Activated CD4-positive, alpha-beta T cell treated with anti-CD3 and anti-CD28 coated beads for 1 hour (primary cell): ENCODE results near the gene KCNK1.
"Not testable (repeated sequence)": the region's sequence is repeated elsewhere in the genome, so short reads cannot be mapped to it uniquely, and the experiment has no call there.

Experiments
- DNase-seq: peaks from one replicate; pipeline ENCODE4 v3.0.0-alpha.2; 2020

KCNK1 gene

GRCh38 chr1:233670363-233670762 lies 56.5 kb downstream of the KCNK1 start:
- not testable (repeated sequence) for DNase-seq

DNA sequence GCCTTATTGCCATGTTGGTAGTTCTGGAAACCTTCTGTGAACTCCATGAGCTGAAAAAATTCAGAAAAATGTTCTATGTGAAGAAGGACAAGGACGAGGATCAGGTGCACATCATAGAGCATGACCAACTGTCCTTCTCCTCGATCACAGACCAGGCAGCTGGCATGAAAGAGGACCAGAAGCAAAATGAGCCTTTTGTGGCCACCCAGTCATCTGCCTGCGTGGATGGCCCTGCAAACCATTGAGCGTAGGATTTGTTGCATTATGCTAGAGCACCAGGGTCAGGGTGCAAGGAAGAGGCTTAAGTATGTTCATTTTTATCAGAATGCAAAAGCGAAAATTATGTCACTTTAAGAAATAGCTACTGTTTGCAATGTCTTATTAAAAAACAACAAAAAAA lies 57.4 kb downstream of the KCNK1 start:
- DNase-seq, result no peak

- no peak for DNase-seq
Observed at GRCh38 chr1:233672732-233673131, 58.8 kb downstream of the KCNK1 start.

DNA sequence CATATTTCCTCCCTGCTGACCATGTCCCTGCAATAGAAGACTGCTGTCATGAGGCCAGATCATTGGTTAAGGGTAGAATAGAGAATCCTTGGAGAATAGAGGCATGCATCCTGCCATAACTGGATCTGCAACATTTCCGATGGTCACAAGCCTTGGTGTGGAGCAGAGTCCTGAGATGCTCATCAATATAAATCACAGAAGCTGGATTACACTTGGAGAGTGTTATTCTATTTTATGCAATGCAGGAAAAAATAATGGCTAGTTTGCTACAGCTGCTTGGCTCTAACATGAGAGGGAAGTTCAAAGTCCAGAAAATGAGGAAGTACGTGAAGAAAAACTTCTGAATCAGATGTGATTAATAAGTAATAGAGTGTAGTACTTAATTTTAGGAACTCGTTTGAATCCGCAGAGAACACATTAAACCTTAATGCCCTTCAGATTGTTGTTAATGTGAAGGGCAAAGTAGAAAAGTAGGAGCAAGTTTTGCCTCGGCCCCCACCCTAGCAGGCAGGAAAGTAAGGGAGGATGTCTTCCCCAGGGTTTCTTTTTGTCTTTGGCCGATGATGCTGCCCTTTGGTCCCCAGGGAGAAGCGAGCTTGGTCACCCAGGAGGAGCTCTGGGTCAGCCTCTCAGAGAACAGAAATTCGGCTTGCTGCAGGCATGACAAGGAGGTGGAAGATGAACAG lies 59.5 kb downstream of the KCNK1 start:
- no peak for DNase-seq

- no peak for DNase-seq
Observed at GRCh38 chr1:233673947-233674431, 60.1 kb downstream of the KCNK1 start.

GRCh38 chr1:233675446-233675845 lies 61.5 kb downstream of the KCNK1 start:
- DNase-seq, result no peak

DNA sequence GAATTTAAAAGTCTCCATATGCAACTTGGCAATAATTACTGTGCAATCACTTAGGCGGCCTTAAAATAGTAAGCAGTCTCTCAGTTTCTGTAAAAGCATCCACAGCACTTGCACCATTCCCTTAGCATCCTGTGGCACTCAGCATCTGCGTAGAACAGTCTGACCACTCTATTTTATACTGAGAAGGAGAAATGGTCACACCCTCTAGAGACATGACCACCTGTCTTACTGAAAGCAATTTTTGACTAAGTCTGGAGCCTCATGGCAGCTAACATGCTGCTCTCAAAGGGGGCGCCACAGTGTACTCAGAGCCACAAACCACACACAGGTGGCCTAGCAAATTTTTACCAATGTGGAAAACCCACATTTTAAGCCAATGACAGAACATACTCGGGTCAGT lies 62.0 kb downstream of the KCNK1 start:
- DNase-seq, result no peak

DNA sequence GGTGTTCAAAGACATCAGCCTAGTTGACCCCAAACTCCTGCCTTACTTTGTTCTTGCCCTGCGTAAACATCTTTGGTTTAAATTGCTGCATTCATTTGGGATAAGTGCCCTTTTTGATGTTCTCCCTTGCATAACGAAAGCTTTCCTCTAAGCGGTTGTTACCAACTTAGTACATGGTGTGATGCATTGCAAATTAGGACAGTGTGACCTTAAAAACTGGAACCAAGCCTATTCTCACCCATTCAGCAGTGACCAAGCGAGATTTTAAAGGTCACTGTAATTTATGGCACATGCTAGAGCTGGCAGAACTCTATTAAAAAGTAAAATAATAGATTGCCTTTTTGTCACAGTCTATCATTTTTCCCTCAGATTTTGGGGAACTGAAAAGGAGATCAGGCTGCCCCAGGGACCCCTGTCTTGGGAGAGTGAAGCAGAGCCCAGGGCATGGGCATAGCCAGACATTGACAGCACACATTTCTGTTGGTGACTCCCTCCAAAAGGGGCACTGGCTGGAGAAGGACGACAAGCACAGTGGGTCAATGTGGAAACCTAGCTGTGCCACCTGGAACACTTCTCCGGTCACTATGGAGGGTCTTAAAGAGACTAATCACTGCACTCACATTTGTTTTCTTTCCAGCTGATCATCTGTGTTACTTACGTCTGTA lies 63.9 kb downstream of the KCNK1 start:
- no peak for DNase-seq

DNA sequence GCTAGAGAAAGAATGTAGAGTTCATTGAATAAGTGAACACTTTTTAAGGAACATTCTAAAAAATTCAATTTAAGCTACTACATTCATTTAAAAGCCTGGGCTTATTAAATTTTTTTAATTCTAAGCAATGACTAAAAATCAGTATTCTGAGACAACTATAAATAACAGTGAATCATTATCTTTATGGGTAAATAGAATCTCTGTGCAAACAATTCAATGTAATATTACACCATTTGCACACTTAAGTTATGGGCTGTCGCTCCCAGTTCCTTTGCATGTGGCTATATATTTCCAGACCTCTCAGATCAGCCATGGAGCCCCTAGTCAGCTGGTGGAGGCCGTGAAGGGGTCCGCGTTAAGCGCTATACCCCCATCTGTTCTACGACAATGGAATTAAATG lies 65.1 kb downstream of the KCNK1 start:
- DNase-seq, result no peak

- no peak for DNase-seq
Observed at GRCh38 chr1:233679591-233680373, 65.9 kb downstream of the KCNK1 start.

GRCh38 chr1:233681285-233681684 lies 67.4 kb downstream of the KCNK1 start:
- no peak for DNase-seq

DNA sequence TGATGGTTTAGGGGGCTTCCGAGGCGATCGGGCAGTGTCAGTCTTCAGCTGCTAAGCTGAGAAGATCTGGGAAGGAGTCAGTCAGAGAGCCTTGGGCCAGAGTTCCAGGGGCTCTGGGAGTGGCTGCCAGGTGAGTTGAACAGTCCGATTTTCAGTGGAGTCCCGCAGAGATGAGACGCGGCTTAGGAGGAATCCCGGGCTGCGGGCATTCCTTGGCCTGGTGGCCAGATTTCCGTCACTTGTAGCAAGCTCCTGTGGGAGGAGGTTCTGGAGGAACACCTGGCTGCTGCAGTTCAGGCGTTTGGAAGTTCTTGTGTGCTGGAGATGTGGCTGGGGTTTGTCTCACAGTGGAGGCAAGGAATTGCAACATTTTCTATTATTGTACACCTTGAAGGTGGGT lies 72.7 kb downstream of the KCNK1 start:
- not testable (repeated sequence) for DNase-seq

DNA sequence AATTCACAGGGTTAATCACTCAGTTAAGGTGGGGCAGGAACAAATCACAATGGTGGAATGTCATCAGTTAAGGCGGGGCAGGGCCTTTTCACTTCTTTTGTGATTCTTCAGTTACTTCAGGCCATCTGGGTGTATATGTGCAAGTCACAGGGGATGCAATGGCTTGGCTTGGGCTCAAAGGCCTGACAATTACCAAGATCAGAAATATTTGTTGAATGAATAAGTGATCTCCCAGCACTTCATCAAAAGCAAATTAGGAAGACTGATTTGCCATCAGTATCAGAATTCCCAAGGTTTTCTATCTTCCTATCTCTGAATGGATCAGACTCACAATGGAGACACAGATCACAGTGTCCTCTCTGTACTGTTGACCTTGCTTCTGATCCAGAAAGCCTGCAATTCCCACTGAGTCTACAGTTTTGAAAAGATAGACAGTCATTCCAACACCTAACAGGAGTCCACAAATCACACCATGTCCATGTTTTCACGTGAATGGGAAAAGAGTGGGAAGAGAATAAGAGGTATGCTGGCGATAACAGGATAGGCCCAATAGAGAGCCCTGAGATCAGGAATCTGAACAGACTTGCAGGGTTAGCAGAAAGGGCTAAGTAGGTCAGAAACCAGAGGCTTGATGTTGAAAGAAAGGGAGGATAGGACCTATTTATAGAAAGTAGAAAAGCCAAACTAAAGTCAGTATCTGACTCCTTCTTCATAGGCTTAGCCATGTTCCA lies 75.3 kb downstream of the KCNK1 start:
- DNase-seq, result no peak

DNA sequence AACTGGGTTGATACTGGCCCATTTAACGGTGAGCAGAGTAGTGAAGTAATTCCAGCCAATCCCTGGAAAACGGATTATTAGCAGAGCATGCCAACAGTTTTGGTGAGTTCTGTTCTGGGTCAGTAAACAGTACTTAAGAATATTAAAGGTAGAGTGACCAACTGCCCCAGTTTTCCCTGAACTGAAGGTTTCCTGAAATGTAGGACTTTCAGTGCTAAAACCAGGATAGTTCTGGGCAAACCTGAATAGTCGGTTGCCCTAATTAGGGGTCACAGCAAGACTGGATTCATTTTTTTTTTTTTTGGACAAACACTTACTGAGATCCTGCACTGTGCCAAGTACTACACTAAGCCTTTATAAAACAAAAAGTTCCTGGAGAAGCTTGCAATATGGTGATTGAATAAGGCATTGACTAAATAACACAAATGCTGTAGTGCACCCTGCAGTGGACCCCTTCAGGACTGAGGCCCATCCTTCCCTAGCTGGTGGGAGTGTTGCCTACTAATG lies 75.9 kb downstream of the KCNK1 start:
- DNase-seq, result no peak

DNA sequence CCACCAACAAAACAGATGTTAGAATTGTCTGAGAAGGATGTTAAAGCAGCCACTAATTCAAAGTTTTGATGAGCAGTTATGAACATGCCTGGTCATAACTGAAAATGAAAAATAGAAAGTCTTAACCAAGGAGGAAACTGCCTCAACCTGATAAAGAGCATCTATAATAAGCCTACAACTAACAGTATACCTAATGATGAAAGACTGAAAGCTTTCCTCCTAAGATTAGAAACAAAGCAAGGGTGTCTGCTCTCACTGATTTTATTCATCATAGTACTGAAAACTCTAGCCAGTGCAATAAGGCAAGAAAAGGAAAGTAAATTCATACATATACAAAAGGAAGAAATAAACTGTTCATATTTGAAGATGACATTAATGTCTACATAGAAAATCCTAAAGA lies 82.0 kb downstream of the KCNK1 start:
- no peak for DNase-seq

GRCh38 chr1:233700338-233700737 lies 86.4 kb downstream of the KCNK1 start:
- no peak for DNase-seq

GRCh38 chr1:233704170-233704897 lies 90.4 kb downstream of the KCNK1 start:
- DNase-seq, result no peak

DNA sequence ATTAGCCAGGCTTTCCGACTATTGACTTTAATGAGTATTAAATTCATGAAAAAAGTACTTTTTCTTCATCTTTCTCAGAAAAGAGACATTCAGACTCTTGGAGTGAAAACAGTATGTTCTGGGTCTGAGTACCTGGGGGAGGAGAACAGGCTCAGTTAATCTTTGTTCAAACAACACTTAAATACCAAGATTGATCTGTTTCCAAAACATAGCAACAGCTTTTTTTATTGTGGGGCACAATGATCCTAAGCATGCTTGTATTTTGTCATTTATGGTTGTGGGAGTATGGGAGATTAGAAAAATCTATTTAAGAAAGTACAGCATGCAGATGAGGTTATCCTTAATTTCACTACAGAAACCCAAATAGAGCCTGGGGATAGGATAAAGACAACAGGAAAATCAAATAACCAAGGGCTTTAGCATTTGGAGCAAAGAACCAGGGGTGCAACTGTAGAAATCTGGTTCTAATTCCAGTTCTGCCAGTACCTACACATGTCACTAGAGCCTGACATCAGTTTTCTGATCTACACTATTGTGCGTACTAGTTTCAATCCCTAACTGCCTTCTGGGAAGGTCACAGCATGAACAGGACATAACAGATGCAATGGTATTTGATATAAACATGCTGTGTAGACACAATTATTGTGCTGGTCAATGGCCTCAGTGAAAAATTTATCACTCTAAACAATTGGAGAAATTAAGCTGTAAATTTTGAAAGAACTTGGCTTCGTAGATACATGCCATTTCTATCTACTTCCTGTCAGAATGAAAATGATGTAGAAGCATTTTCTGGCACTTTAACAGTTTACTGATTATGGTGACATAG lies 91.2 kb downstream of the KCNK1 start:
- no peak for DNase-seq

DNA sequence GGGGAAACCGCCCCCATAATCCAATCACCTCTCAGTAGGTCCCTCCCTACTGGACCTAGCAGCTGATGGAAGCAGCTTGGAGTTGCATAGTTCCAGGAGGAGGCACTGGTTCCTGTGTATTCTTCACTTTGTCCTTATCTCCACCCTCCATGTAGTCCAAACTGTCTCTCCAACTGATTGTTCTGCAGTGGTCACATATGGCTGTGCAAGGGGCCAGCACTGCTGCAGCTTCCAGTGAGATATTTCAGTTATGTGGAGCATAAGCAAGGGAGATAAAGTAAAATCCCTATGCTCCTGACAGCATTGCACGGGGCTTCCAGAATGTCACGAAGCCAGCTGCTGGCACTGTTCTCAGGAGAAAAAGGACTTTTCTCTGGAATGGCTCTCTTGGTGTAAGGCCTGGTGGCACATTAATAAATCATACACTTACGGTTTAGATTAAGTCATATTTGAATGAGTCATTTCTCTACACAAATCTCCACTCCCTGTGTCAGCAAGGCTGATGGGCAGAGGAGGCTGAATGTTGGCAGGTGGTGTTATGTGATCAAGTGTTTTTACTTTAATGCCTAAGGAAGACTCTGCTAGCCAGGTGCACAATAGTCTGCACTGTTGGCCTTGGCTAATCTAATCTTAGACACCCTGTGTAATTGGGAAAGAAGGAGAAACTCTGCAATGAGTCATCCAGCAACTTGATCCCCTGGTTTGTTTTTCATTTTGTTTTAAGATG lies 93.4 kb downstream of the KCNK1 start:
- DNase-seq, result no peak
